GM13977 (cell line): ENCODE results near the gene MSI2.

ENCODE experiments used
- DNase-seq: peaks from one replicate; pipeline ENCODE4 v3.0.0; 2012; ENCODE audit warnings: low spot score
- CTCF ChIP-seq: IDR thresholded peaks from 2 replicates; pipeline ENCODE4 v1.5.1; 2012; ENCODE audit warnings: mild to moderate bottlenecking, control low read depth; ENCODE audit not compliant: insufficient read depth; ENCODE audit errors: extremely low read depth, missing control alignments
- in situ Hi-C: fragments of 300-500 bp; cut with MboI; formaldehyde crosslinking; loops from one replicate; pipeline ENCODE4 v1.12.0; 2022; ENCODE audit warnings: low sequenced_read_pairs, low pct_unique_long_range_greater_than_20kb, mixed read lengths, inconsistent platforms; ENCODE audit not compliant: unreplicated experiment

Gene MSI2

GRCh38 chr17:57517632-57518456, 261.5 kb downstream of the MSI2 start:
- no peak for TF ChIP-seq CTCF
- no peak for DNase-seq
- in situ Hi-C loops: no loop called here

GRCh38 chr17:57518587-57519581, 262.6 kb downstream of the MSI2 start:
- in situ Hi-C loops: no loop called here
- no peak for DNase-seq

GRCh38 chr17:57519800-57520199, 263.5 kb downstream of the MSI2 start:
- in situ Hi-C loops: no loop called here
- no peak for DNase-seq
- no peak for TF ChIP-seq CTCF

More at GRCh38 chr17:57518587-57519581, 262.6 kb downstream of the MSI2 start:
- TF ChIP-seq CTCF: no peak

GRCh38 chr17:57521606-57522005, 265.3 kb downstream of the MSI2 start:
- TF ChIP-seq CTCF: no peak
- DNase-seq: no peak
- in situ Hi-C loops: no loop called here

GRCh38 chr17:57522042-57523005, 266.0 kb downstream of the MSI2 start:
- no peak for DNase-seq
- in situ Hi-C loops: no loop called here
- no peak for TF ChIP-seq CTCF
